ENCODE results near the gene COL23A1.

COL23A1 gene

GRCh38 chr5:178560911-178561310 is 29.3 kb downstream of the COL23A1 start:
- no peak overlapping the region for H2BK5ac ChIP-seq (ENCODE audit: low read length)
- H3K27ac ChIP-seq (ENCODE audit: low read depth, low read length), result peak overlapping the region; percentile 42
- no peak overlapping the region for H3K4me2 ChIP-seq (ENCODE audit: low read length)
- H3K36me3 ChIP-seq (ENCODE audit: control insufficient read depth, insufficient read depth, low read length), result no peaks in the 10 kb centered on the region
- no CpG with 5 or more reads among the region's 7 CpGs for WGBS (ENCODE audit: extremely low coverage, insufficient coverage, low lambda C conversion rate)
- no peaks in the 10 kb centered on the region for H3K79me2 ChIP-seq (ENCODE audit: control insufficient read depth, insufficient read depth, low read length)
- H3K4ac ChIP-seq (ENCODE audit: low read depth, low read length), result peak overlapping the region; percentile 48
- H2BK120ac ChIP-seq (ENCODE audit: low read depth, low read length), result no peak overlapping the region
- no peak overlapping the region for H4K5ac ChIP-seq (ENCODE audit: low read length)
- no peak overlapping the region for H4K8ac ChIP-seq (ENCODE audit: low read depth, low read length)
- H3K79me1 ChIP-seq (ENCODE audit: low read length), result no peaks in the 10 kb centered on the region
- H3K18ac ChIP-seq (ENCODE audit: low read length), result peak overlapping the region; percentile 85
- peak overlapping the region; percentile 76 for H3K56ac ChIP-seq (ENCODE audit: low read length)
- H2BK15ac ChIP-seq (replicated peaks; ENCODE audit: low read depth), result peak overlapping the region; percentile 27
- no peak overlapping the region for H3K4me3 ChIP-seq (ENCODE audit: low read length)
- peaks cover 18% of the 10 kb centered on the region for H3K4me1 ChIP-seq (ENCODE audit: control insufficient read depth, low read depth, low read length)
- peak overlapping the region; percentile 66 for H3K23ac ChIP-seq (ENCODE audit: low read length)
- H2AK5ac ChIP-seq (ENCODE audit: low read length), result peak overlapping the region; percentile 93
- no peak for DNase-seq
- peak overlapping the region; percentile 13 for H3K9ac ChIP-seq (ENCODE audit: low read length)
- no peaks in the 10 kb centered on the region for H3K27me3 ChIP-seq (ENCODE audit: insufficient read depth, low read length, poor library complexity)

- H3K9ac ChIP-seq (ENCODE audit: low read length), result no peak overlapping the region
- no peak overlapping the region for H3K27ac ChIP-seq (ENCODE audit: low read depth, low read length)
- no peak overlapping the region for H3K4me3 ChIP-seq (ENCODE audit: low read length)
- no peak overlapping the region for H4K5ac ChIP-seq (ENCODE audit: low read length)
- H2BK5ac ChIP-seq (ENCODE audit: low read length), result no peak overlapping the region
- H3K79me1 ChIP-seq (ENCODE audit: low read length), result no peaks in the 10 kb centered on the region
- H2BK15ac ChIP-seq (replicated peaks; ENCODE audit: low read depth), result no peak overlapping the region
- DNase-seq, result no peak
- WGBS (ENCODE audit: extremely low coverage, insufficient coverage, low lambda C conversion rate), result no CpG with 5 or more reads among the region's 11 CpGs
- H4K8ac ChIP-seq (ENCODE audit: low read depth, low read length), result no peak overlapping the region
- no peak overlapping the region for H2AK5ac ChIP-seq (ENCODE audit: low read length)
- H3K4ac ChIP-seq (ENCODE audit: low read depth, low read length), result no peak overlapping the region
- no peak overlapping the region for H3K23ac ChIP-seq (ENCODE audit: low read length)
- no peak overlapping the region for H3K18ac ChIP-seq (ENCODE audit: low read length)
- H3K56ac ChIP-seq (ENCODE audit: low read length), result peak overlapping the region; percentile 34
- H3K27me3 ChIP-seq (ENCODE audit: insufficient read depth, low read length, poor library complexity), result no peaks in the 10 kb centered on the region
- no peak overlapping the region for H3K4me2 ChIP-seq (ENCODE audit: low read length)
- no peaks in the 10 kb centered on the region for H3K79me2 ChIP-seq (ENCODE audit: control insufficient read depth, insufficient read depth, low read length)
- no peak overlapping the region for H2BK120ac ChIP-seq (ENCODE audit: low read depth, low read length)
- H3K36me3 ChIP-seq (ENCODE audit: control insufficient read depth, insufficient read depth, low read length), result no peaks in the 10 kb centered on the region
- peaks cover 4% of the 10 kb centered on the region for H3K4me1 ChIP-seq (ENCODE audit: control insufficient read depth, low read depth, low read length)
Measured at GRCh38 chr5:178557416-178557815, 32.8 kb downstream of the COL23A1 start.

- H3K27ac ChIP-seq (ENCODE audit: low read depth, low read length), result peak overlapping the region; percentile 10
- H3K79me1 ChIP-seq (ENCODE audit: low read length), result peaks cover 2% of the 10 kb centered on the region
- H2AK5ac ChIP-seq (ENCODE audit: low read length), result no peak overlapping the region
- no peak overlapping the region for H3K9ac ChIP-seq (ENCODE audit: low read length)
- peak overlapping the region; percentile 85 for H2BK5ac ChIP-seq (ENCODE audit: low read length)
- peaks cover 4% of the 10 kb centered on the region for H3K4me1 ChIP-seq (ENCODE audit: control insufficient read depth, low read depth, low read length)
- no peak overlapping the region for H4K8ac ChIP-seq (ENCODE audit: low read depth, low read length)
- H3K4me3 ChIP-seq (ENCODE audit: low read length), result no peak overlapping the region
- H3K4ac ChIP-seq (ENCODE audit: low read depth, low read length), result no peak overlapping the region
- no peaks in the 10 kb centered on the region for H3K27me3 ChIP-seq (ENCODE audit: insufficient read depth, low read length, poor library complexity)
- H3K36me3 ChIP-seq (ENCODE audit: control insufficient read depth, insufficient read depth, low read length), result no peaks in the 10 kb centered on the region
- no peaks in the 10 kb centered on the region for H3K79me2 ChIP-seq (ENCODE audit: control insufficient read depth, insufficient read depth, low read length)
- WGBS (ENCODE audit: extremely low coverage, insufficient coverage, low lambda C conversion rate), result no CpG with 5 or more reads among the region's 14 CpGs
- no peak overlapping the region for H4K5ac ChIP-seq (ENCODE audit: low read length)
- H3K56ac ChIP-seq (ENCODE audit: low read length), result peak overlapping the region; percentile 40
- peak; percentile 76 for DNase-seq
- H3K18ac ChIP-seq (ENCODE audit: low read length), result peak overlapping the region; percentile 40
- no peak overlapping the region for H3K4me2 ChIP-seq (ENCODE audit: low read length)
- H2BK120ac ChIP-seq (ENCODE audit: low read depth, low read length), result no peak overlapping the region
- H2BK15ac ChIP-seq (replicated peaks; ENCODE audit: low read depth), result no peak overlapping the region
- H3K23ac ChIP-seq (ENCODE audit: low read length), result peak overlapping the region; percentile 80
Measured at GRCh38 chr5:178555771-178556211, 34.4 kb downstream of the COL23A1 start.

- H3K56ac ChIP-seq (ENCODE audit: low read length), result peak overlapping the region; percentile 6
- no peak overlapping the region for H2BK120ac ChIP-seq (ENCODE audit: low read depth, low read length)
- H3K4me1 ChIP-seq (ENCODE audit: control insufficient read depth, low read depth, low read length), result peaks cover 4% of the 10 kb centered on the region
- H3K36me3 ChIP-seq (ENCODE audit: control insufficient read depth, insufficient read depth, low read length), result no peaks in the 10 kb centered on the region
- peaks cover 2% of the 10 kb centered on the region for H3K79me1 ChIP-seq (ENCODE audit: low read length)
- no peak overlapping the region for H3K4me2 ChIP-seq (ENCODE audit: low read length)
- no peaks in the 10 kb centered on the region for H3K79me2 ChIP-seq (ENCODE audit: control insufficient read depth, insufficient read depth, low read length)
- no peak overlapping the region for H3K9ac ChIP-seq (ENCODE audit: low read length)
- H4K5ac ChIP-seq (ENCODE audit: low read length), result no peak overlapping the region
- H4K8ac ChIP-seq (ENCODE audit: low read depth, low read length), result no peak overlapping the region
- H3K27me3 ChIP-seq (ENCODE audit: insufficient read depth, low read length, poor library complexity), result no peaks in the 10 kb centered on the region
- WGBS (ENCODE audit: extremely low coverage, insufficient coverage, low lambda C conversion rate), result no CpG with 5 or more reads among the region's 7 CpGs
- no peak overlapping the region for H3K27ac ChIP-seq (ENCODE audit: low read depth, low read length)
- H2AK5ac ChIP-seq (ENCODE audit: low read length), result no peak overlapping the region
- H2BK15ac ChIP-seq (replicated peaks; ENCODE audit: low read depth), result no peak overlapping the region
- no peak overlapping the region for H3K4me3 ChIP-seq (ENCODE audit: low read length)
- no peak overlapping the region for H2BK5ac ChIP-seq (ENCODE audit: low read length)
- no peak overlapping the region for H3K4ac ChIP-seq (ENCODE audit: low read depth, low read length)
- H3K23ac ChIP-seq (ENCODE audit: low read length), result no peak overlapping the region
- H3K18ac ChIP-seq (ENCODE audit: low read length), result peak overlapping the region; percentile 40
- DNase-seq, result no peak
Measured at GRCh38 chr5:178555005-178555404, 35.2 kb downstream of the COL23A1 start.

- Histone ChIP-seq H3K9ac (ENCODE audit: low read length) (no peak overlapping the region), H3K56ac (ENCODE audit: low read length) (no peak overlapping the region), H3K27ac (ENCODE audit: low read depth, low read length) (no peak overlapping the region), H3K36me3 (ENCODE audit: control insufficient read depth, insufficient read depth, low read length) (no peaks in the 10 kb centered on the region), H4K8ac (ENCODE audit: low read depth, low read length) (no peak overlapping the region), H3K4ac (ENCODE audit: low read depth, low read length) (no peak overlapping the region), H2BK5ac (ENCODE audit: low read length) (no peak overlapping the region), H2BK15ac (replicated peaks; ENCODE audit: low read depth) (no peak overlapping the region), H2BK120ac (ENCODE audit: low read depth, low read length) (no peak overlapping the region), H3K27me3 (ENCODE audit: insufficient read depth, low read length, poor library complexity) (no peaks in the 10 kb centered on the region), H3K23ac (ENCODE audit: low read length) (no peak overlapping the region), H3K4me3 (ENCODE audit: low read length) (no peak overlapping the region), H3K79me1 (ENCODE audit: low read length) (peaks cover 2% of the 10 kb centered on the region), H3K79me2 (ENCODE audit: control insufficient read depth, insufficient read depth, low read length) (no peaks in the 10 kb centered on the region), H3K4me2 (ENCODE audit: low read length) (no peak overlapping the region), H3K4me1 (ENCODE audit: control insufficient read depth, low read depth, low read length) (peaks cover 4% of the 10 kb centered on the region), H4K5ac (ENCODE audit: low read length) (no peak overlapping the region), H3K18ac (ENCODE audit: low read length) (no peak overlapping the region), H2AK5ac (ENCODE audit: low read length) (no peak overlapping the region)
- no CpG with 5 or more reads among the region's 11 CpGs for WGBS (ENCODE audit: extremely low coverage, insufficient coverage, low lambda C conversion rate)
- DNase-seq, result no peak
Measured at GRCh38 chr5:178554311-178554710, 35.9 kb downstream of the COL23A1 start.

- Histone ChIP-seq H3K4me1 (ENCODE audit: control insufficient read depth, low read depth, low read length) (peaks cover 4% of the 10 kb centered on the region), H3K23ac (ENCODE audit: low read length) (no peak overlapping the region), H3K79me1 (ENCODE audit: low read length) (peaks cover 2% of the 10 kb centered on the region), H3K27ac (ENCODE audit: low read depth, low read length) (no peak overlapping the region), H3K79me2 (ENCODE audit: control insufficient read depth, insufficient read depth, low read length) (no peaks in the 10 kb centered on the region), H3K18ac (ENCODE audit: low read length) (no peak overlapping the region), H3K56ac (ENCODE audit: low read length) (peak overlapping the region; percentile 10), H3K36me3 (ENCODE audit: control insufficient read depth, insufficient read depth, low read length) (no peaks in the 10 kb centered on the region), H4K8ac (ENCODE audit: low read depth, low read length) (no peak overlapping the region), H3K4me2 (ENCODE audit: low read length) (no peak overlapping the region), H3K4me3 (ENCODE audit: low read length) (no peak overlapping the region), H2BK120ac (ENCODE audit: low read depth, low read length) (no peak overlapping the region), H3K4ac (ENCODE audit: low read depth, low read length) (no peak overlapping the region), H4K5ac (ENCODE audit: low read length) (no peak overlapping the region), H3K27me3 (ENCODE audit: insufficient read depth, low read length, poor library complexity) (no peaks in the 10 kb centered on the region), H2BK15ac (replicated peaks; ENCODE audit: low read depth) (no peak overlapping the region), H2AK5ac (ENCODE audit: low read length) (peak overlapping the region; percentile 92), H3K9ac (ENCODE audit: low read length) (no peak overlapping the region), H2BK5ac (ENCODE audit: low read length) (no peak overlapping the region)
- WGBS (ENCODE audit: extremely low coverage, insufficient coverage, low lambda C conversion rate), result no CpG with 5 or more reads among the region's 13 CpGs
- no peak for DNase-seq
Measured at GRCh38 chr5:178553517-178553916, 36.7 kb downstream of the COL23A1 start.

Data from mesendoderm (in vitro differentiated cells).